Activated CD4-positive, alpha-beta T cell treated with anti-CD3 and anti-CD28 coated beads, Interleukin-10, Interleukin-2, amounts not matched to agents 100 ng/mL and 50 ng/mL, durations not matched to agents 16 hours and 8 hours (primary cell): ENCODE data around the gene LCT.
"Not testable (repeated sequence)": the region's sequence is repeated elsewhere in the genome, so short reads cannot be mapped to it uniquely, and the experiment has no call there.

Experiments used
- DNase-seq: peaks from one replicate; pipeline ENCODE4 v3.0.0-alpha.2; 2020

Gene LCT

GRCh38 chr2:135831180-135831812, 5.7 kb downstream of the LCT start:
- DNase-seq: no peak

GRCh38 chr2:135829378-135830135, 7.4 kb downstream of the LCT start:
- DNase-seq: no peak

- no peak for DNase-seq
Observed at GRCh38 chr2:135826544-135826943, 10.4 kb downstream of the LCT start.

DNA sequence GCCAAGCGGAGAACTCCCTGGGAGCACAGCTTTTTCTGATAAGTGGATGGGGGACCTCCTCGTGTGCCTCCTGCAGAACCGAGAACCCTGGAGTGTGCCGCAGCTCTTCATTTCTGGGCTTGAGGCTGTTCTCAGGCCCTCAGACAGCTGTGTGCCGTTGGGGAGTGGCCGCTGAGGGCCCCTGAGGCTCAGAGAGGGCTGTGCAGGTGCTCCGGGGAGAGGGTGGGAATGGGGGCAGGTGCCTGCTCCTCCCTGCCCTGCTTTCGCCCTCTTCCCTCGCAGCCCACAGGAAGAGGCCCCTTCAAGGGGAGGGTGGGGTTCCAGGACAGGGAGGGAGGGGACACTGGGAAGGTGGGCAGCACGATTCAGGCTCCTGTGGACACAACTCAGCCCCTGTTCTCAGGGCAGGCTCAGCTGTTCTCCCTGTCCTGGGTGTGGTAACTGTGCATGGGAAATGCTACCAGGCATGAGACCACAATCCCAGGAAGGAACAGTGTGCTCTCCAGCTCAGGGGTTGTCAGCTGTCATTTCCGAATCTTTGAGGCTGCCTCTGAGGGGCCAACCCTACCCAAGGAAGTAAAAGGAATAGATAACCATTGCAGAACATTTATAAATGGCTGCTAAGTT, 11.3 kb downstream of the LCT start:
- DNase-seq: no peak

- no peak for DNase-seq
Observed at GRCh38 chr2:135825131-135825530, 11.9 kb downstream of the LCT start.

- DNase-seq: no peak
Observed at GRCh38 chr2:135822855-135823254, 14.1 kb downstream of the LCT start.

- DNase-seq: no peak
Observed at GRCh38 chr2:135821190-135821589, 15.8 kb downstream of the LCT start.

- DNase-seq: peak; percentile 95
Observed at GRCh38 chr2:135820003-135820618, 16.9 kb downstream of the LCT start.

- peak; percentile 85 for DNase-seq
Observed at GRCh38 chr2:135818937-135819610, 17.9 kb downstream of the LCT start.

GRCh38 chr2:135817951-135818350, 19.0 kb downstream of the LCT start:
- no peak for DNase-seq

DNA sequence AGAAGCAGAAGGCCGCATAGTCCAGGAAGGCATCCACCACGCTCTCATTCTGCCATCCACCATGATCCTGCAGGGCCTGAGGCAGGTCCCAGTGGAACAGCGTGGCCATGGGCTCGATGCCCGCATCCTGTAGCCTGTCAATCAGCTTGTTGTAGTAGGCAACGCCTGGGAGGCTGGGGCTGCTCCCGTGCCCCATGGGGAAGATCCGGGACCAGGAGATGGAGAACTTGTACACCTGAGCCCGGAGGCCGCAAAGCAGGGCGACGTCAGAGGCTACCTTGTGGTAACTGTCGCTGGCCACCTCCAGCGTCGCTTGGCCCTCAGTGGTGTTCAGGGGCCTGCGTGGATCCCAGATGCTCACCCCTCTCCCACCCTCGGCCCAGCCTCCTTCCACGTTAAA, 19.5 kb downstream of the LCT start:
- no peak for DNase-seq

- no peak for DNase-seq
Observed at GRCh38 chr2:135815269-135815668, 21.7 kb downstream of the LCT start.

- DNase-seq: no peak
Observed at GRCh38 chr2:135812907-135813511, 24.0 kb downstream of the LCT start.

GRCh38 chr2:135807874-135808273, 29.1 kb downstream of the LCT start:
- DNase-seq: not testable (repeated sequence)

- DNase-seq: no peak
Observed at GRCh38 chr2:135803278-135803677, 33.7 kb downstream of the LCT start.

- no peak for DNase-seq
Observed at GRCh38 chr2:135802350-135802749, 34.6 kb downstream of the LCT start.

GRCh38 chr2:135800513-135801460, 36.2 kb downstream of the LCT start:
- DNase-seq: no peak

GRCh38 chr2:135799738-135800137, 37.2 kb downstream of the LCT start:
- DNase-seq: no peak

DNA sequence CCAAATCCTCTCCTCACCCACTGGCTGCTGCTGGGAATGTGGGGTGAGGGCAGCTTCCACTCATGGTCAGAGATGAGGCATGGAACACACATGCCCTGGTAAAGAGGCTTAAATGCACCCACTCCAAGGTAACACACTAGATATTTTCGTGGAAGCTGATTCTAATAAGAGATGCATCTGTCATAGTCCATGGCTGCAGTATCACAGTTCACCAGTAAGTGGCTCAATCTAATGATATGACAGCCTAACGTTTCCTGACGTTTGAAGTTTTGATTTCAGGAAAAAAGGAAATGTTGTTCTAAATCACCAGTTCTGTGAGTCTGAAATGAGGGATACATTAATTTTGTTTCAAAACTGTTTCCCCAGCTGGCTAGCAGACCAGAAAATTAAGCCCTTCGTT, 38.2 kb downstream of the LCT start:
- no peak for DNase-seq

GRCh38 chr2:135798275-135798705, 38.7 kb downstream of the LCT start:
- DNase-seq: no peak

GRCh38 chr2:135797497-135798274, 39.3 kb downstream of the LCT start:
- peak; percentile 86 for DNase-seq
